Fibroblast of skin of back (primary cell): ENCODE results near the gene MPI. TPM values are rescaled to one million over a fixed set of nuclear protein-coding genes. Genes with fewer than 3 reads are reported as not detected.

Experiments
- DNase-seq: peaks from one replicate; pipeline ENCODE4 v3.0.0-alpha.2; 2013
- polyA plus RNA-seq, 2 experiments: library from polyadenylated mRNA; unstranded; fragments of 120-200 nt; gene quantifications; one replicate each; pipeline ENCODE4 v1.2.1, GENCODE V29; 2013; ENCODE audit not compliant: insufficient read length in 2 of 2

The MPI gene, protein sequence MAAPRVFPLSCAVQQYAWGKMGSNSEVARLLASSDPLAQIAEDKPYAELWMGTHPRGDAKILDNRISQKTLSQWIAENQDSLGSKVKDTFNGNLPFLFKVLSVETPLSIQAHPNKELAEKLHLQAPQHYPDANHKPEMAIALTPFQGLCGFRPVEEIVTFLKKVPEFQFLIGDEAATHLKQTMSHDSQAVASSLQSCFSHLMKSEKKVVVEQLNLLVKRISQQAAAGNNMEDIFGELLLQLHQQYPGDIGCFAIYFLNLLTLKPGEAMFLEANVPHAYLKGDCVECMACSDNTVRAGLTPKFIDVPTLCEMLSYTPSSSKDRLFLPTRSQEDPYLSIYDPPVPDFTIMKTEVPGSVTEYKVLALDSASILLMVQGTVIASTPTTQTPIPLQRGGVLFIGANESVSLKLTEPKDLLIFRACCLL
- polyA plus RNA-seq (2013, experiment 1 of 2; ENCODE audit: insufficient read length): 47.9 TPM
- polyA plus RNA-seq (2013, experiment 2 of 2; ENCODE audit: insufficient read length): 43.2 TPM

DNA sequence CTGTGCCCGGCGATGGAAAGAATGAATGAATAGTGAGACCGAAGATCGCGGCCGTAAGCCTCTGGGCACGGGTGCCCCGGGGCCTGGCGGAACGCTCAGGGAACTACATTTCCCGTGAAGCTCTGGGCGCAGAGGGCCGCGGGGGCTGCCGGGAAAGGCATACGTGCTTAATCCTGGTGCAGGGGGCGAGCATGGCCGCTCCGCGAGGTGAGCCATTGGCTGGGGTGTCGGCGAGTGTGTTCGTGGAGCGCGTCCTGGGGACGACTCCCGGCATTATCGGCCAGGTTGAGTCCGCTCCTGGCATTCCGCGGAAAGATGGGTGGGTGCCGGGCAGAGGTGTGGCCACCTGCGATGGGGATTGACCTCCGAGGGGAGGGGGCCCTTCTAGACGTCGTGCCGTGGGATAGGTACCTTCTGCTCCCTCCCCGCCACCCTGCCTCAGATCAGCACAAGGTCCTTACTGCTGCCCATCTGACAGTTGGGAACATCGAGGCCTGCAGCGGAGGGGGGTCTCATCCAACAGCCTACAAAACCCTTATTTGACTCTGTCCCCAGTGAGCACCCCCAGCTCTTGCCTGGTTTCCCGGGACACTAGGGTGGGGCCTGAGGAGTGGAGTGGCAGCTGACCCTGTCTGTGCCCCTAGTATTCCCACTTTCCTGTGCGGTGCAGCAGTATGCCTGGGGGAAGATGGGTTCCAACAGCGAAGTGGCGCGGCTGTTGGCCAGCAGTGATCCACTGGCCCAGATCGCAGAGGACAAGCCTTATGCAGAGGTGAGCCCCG lies at the start of gene MPI:
MPI (plus strand) TSS at position 160 of the 782 bp plus-strand sequence; CDS start at position 192, 32 bp downstream.
- DNase-seq: peak; percentile 84

DNA sequence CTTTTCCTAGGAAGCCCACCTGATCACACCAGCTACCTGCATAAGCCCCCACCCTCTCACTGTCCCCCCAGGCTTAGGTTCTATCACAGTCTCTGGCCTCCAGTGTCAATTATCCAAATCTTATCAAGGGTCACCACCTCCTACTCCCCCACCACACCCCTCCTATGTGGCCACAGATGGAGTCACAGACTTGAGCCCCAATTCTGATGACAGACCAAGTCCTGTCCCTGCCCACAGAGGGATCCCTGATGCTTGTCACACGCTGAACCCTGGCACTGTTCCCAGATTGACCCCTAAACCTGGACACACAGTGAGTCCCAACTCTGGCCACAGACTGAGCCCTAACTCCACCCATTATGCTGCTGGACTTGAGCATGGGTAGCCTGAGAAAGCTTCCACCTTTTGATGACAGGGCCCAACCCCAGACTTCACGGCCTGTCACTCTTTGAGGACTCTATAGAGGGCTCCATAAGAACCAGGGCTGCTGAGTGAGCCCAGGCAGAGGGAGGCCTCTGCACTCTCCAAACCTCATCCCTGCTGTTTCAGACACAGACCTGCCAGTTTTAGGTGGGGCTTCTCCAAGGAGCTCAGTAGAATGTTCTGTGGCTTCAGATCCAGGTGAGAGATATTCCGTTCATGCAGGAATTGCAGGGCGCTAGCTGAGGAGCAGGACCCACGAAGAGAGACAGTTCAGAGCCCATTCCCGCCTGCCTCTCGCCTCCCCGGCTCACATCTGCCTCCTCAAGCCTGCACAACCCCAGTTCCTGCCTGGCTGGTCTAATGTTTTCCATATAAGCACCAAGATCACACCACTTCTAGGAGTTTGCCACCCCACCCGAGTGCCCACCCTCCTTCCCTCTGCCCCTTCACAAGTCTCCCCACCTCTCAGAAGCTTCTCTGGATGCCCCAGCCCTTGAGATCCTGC lies 48.7 kb upstream of the MPI start:
- no peak for DNase-seq

DNA sequence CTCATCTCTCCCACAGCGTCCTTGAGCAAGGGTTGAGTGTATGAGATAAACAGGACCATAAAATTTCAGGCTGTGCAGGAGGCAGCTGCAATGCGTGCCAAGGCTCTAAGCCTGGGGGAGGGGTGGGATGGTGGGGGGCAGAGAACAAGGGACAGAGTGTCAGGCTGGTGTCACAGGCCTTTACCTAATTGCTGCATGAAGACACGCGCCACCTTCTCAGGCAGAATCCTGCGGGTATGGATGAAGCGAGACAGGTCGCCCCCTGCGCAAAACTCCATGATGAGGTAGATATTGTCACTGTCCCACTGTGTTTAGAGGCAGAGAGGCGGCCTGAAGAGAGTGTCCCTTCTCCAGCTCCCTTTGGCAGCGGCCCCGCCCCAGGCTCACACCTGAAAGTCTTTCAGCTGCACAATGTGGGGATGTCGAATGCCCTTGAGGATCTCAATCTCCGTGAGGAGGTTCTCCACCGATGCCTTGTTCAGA lies 47.9 kb upstream of the MPI start:
- DNase-seq: no peak

DNA sequence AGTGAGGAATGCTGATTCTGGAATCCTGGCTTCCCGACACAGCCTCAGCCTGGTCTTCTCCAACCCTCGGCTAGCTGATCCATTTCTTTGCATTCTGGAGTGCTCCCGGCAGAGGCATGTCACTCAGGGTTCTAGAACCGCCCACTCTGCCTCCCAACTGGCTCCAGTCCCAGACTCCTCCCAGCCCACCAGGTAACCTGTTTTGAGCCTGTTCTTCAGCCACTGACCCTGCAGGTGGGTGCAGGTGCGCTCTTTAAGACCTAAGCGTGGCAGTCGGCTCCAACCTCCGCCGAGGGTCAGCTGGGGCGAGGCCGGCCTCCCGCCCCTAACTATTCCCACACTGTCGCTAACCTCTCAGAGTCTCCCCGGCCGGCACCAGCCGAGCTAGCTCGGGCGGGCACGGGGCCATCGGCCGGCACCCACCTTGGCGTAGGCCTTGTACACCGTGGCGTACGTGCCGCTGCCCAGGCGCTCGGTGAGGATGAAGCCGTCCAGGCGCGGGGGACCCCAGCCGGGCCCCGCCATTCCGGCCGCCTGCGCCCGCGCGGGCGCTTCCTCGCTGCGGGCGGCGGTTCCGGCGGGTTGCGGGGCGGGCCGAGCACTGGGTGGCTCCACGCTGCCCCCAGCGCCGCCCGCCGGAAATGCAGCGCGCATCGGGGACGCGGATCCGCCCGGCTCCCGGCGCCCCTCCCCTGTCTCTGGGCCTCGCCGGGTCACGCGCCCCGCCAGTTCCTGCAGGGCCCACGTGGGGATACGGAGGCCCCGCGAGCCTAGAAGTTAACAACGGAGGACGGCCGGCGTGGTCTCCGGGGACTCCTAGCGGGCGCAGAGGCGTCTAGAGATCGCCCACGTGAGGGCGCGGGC lies 47.0 kb upstream of the MPI start, which contains the start of gene ULK3:
ULK3 (minus strand) TSS at position 576 of the 864 bp plus-strand sequence; CDS start at position 525, 51 bp downstream.
- peak; percentile 84 for DNase-seq

DNA sequence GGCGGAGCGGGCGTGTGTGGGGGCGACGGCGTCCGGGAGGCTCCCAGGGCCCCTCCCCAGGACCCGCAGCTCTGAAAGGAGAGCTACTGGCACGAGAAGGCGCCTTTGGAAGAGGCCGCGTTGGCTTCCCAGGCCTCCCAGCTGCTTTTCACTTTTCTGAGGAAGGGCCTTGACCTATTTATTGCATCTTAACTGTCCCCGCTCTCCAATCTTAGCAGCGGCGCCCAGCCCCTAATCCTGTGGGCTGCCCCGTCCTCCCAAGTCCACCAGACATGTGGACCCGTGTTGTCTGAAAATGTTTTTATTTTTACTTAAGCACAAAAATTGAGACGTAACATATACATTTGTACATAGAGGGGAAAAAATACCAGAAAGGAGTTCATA lies 46.4 kb upstream of the MPI start:
- DNase-seq: no peak

DNA sequence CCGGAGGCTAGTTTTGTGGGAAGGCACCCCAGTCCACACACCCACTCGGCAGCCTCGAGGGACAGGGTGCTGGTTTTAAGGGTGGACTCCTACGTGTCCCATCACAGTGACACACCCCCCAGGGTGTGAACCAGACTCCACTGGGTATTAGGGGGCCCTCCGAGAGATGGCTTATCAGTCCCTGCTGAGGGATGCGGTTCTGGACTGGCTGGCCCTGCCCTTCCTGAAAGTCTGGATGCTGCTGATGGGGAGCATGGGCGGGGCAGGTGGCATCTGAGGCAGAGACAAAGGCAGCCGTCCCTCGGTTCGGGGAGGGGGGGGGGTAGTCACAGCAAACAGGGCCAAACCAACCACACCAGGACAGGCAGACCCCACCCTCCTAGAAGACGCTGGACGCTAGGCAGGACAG lies 45.9 kb upstream of the MPI start:
- DNase-seq: no peak

DNA sequence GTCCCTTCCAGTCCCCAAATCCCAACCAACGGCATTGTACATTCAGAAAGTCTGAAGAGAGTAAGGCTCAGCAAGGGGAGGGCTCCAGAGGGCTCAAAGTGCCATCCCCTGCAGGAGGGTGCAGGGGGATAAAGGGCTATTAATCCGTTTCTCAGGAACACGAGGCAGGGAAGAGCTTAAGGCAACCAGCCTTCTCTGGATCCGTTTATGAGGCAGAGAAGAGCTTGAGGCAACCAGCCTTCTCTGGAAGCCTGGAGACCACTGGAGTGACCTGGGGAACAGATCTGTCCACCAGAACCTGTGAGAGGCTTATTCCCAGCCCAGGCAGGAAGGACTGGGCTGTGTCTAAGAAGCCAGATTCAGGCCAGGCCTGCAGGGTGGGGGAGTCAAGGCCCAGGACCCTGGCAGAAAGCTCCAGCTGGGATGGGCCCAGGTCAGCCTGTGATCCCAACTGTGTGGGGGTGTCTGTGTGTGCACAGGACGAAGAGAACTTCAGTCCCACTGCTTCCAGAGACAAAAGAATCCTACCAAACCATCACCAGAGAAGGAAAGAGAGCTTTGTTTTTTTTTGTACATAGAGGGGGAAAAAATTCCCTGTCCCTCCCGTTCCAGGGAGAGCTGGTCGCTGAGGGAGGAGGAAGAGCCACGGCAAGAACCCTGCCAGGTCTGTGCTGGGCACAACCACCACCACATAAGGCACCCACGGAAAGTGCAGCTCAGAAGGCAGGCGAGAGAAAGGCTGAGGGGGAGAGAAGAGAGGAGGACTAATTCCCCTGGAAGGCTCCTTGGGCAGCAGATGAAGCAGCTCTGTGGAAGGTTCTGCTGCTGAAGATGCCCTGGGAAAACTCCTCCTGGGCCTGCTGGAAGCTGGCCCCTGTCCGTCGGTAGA lies 45.3 kb upstream of the MPI start:
- DNase-seq: no peak

DNA sequence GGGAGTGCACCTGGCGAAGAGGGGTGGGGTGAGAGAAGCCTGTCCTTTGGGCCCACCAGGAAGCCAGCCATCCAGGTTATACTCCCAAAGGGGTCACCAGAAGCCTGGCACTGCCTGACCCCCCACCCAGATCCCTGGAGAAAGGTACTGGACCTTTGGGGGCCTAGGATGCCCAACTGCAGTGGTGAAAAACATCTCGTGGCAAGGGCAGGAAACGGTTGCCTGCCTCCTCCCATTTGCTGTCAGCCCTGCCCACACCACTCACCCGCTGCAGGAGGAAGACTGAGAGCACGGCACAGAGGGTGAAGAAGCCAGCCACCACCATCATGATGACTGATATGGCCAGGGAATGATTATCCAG lies 44.7 kb upstream of the MPI start:
- DNase-seq: no peak

DNA sequence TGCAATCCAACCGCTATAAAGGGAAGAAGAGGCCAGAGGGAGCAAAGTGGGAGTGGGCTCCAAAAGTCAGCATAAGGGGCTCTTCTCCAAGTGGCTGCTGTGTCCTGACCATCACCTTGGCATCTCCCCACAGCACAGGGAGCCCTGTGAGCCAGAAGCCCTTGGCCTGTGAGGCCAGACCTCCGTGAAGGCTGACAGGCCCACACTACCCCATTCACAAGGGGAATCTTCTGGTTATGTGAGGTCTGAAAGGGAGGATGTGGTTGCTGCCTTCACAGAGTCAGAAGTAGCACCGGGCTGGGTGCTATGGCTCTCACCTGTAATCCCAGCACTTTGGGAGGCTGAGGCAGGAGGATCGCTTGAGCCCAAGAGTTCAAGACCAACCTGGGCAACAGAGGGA lies 44.3 kb upstream of the MPI start:
- DNase-seq: no peak

DNA sequence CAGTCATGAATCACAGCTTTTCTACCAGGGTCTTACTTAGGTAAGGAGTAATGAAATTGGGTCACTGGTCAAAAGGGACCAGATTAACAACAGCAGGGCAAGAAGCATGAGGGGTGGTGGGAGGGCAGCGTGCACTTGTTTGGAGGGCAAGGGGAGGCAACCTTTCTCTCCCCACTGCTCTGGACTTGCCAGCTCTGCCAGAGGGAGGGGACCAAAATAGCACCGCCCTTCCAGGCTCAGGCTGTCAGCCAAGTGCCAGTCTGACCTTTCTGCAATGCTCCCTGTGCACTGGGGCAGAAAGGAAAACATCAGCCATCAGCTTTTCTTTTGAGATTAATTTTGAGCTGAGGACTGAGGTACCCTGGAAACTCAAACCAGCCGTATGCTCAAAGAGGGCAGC lies 42.4 kb upstream of the MPI start:
- no peak for DNase-seq

DNA sequence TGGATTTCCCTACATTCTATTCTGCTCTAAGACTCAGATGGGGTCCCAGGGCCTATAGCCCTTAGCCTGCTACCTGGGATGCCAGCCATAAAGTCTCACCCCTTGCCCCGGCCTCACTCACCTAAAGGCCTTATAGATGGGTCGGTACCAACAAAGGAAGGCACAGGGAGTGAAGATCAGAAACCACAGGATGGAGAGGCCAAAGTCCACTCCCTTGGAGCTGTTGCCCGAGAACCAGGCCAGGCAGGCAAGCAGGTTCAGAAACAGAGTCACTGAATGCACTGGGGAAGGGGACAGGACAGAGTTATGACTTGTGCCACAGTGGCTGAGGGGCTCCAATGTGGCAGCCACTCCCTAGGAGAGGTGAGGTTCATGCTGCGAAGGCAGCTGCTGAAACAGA lies 39.4 kb upstream of the MPI start:
- DNase-seq: no peak

DNA sequence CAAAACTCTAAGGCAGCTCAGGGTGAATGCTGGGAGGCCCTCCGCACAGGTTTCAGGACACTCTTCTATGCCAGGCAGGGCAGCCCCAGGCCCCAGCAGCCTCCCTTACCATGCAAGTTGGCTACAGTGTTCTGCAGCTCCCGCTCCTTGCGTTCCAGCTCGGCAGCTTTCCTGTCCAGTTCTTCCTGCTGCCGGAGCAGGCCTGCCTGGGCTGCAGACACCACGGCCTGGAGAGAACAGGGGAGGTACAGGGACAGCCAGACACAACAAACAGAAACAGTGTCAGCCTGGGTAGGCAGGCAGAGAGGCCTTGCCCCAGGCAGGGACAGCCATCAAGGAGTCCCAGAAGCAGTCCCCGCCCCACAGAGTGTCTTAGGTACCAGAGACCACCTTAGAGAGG lies 37.9 kb upstream of the MPI start:
- no peak for DNase-seq

DNA sequence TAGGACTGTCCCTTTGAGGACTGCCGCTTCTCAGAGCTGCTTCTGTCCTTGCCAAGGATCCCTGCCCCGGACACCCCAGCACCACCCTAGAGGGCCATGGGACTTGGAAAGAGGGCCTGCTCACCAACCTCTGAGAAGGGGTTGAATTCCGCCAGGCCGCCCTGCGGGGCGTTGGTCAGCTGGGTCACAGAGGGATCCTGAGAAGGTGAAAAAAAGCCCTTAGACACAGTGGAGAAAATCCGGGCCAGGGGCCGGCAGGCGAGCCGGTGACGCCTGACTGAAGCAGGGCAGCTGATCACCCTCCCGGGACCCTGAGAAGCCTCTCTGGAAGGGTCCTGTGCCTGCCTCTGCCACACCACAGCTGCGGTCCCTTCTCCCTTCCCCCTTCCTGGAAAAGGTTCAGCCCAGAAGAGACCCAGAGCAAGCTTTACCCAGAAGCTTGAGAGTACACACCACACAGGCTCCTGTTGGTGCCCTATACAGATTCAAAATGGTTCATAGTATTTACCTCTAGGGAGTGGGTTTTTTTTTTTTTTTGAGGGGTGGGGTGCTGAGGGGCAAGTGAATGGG lies 35.3 kb upstream of the MPI start:
- no peak for DNase-seq

DNA sequence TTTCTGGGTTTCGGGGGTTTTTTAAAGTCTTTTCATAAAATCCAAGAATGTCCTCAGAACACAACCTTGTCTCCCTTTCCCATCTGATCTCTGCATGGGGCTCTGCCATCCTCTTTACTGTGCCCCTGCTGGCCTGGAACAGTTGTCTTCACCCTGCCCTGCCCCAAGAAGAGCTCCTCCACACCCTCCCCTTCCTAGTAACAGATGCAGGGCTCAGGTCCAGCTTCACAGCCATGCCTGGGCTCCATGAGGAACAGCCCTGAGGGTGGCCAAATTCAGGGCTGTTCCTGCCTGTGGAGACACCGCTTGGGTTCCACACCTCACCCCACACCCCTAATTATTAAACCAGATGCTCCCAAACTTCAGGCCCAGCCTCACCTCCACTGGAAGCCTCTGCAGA lies 34.0 kb upstream of the MPI start:
- no peak for DNase-seq

DNA sequence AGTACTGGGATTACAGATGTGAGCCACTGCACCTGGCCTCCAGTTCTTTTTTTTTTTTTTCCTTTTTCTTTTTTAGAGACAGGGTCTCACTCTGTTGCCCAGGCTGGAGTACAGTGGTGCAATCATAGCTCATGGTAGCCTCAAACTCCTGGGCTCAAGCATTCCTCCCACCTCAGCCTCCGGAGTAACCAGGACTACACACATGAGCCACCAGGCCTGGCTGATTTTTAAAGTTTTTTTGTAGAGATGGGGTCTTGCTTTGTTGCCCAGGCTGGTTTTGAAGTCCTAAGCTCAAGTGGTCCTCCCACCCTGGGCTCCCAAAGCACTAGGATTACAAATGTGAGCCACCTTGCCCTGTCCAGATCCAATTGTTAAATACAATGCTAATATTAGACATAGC lies 33.3 kb upstream of the MPI start:
- no peak for DNase-seq

DNA sequence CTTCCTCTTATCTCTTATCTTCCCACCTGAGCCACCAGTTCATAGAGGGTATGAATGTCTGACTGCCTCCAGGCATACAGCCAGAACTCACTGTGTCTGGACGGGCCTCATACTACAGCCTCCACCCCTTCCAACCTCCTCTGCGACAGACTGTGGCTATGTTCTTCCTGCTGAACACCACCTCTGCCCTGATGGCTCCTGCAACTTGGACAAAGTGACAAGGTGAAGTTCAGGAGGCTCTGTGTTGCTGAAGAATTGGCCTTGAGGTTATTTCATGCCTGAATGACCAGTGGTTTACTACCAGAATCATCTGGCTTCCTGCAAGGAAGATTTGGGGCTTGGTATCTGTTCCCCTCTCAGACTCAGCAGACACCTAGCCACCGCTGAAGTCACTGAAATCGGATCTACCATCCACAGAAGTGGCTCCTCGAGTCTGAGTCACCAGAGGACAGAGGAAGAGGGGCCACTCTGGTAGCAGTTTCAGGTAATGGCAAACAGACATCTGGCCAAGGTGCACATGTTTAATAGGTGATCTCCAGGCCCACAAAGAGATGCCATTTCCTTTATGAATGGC lies 32.7 kb upstream of the MPI start:
- no peak for DNase-seq

DNA sequence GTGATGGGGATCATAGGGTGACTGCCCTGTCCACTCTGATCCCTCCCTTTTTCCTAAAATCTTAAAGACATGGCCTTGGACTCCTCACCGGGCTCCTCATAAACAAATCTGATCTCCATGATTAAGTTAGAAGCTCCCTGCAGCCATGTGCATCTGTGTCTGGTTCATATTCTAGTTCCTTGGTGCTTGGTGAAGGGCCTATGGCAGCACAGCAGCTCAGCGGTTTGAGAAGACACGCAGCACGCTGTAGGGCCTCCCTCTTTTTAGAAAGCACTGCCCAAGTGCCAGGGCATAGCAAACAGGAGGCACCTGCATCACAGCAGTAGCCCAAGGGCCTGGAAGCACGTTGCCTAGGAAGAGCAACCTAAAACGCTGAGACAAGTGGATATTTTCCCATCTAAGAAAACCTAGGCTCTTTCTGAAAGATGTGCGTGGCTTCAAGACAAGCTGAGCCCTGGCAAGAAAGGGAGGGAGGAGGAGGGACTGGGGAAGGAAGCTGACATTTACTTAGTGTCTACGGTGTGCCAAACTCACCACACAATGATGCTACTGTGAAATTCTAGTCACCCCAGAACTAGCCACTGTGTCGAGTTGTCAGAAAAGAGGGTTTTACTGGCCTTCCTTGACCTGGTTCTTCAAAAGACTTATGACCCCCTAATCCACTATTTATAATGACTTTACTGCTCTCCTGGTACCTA lies 32.0 kb upstream of the MPI start:
- DNase-seq: no peak

DNA sequence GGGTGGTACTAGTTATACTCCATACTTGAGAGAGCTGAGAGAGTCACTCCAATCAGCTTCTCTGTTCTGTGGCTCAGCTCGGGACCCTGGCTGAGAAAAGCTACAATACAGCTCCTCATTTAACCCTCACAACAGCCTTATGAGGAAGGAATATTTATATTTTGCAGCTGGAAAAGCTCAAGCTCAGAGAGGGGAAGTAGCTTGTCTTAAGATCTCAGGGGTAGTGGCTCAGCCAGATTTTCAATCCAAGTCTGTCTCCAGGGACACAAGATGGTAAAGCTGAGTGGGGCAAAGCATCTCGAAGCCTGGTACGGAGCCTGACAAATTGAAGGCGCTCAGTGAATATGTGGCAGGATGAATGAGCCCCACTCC lies 31.5 kb upstream of the MPI start:
- DNase-seq: no peak
